ENCODE results near the gene SLC25A11.

The SLC25A11 gene

GRCh38 chr17:4971826-4972225 is 32.0 kb upstream of the SLC25A11 start:
- H2BK120ac ChIP-seq (ENCODE audit: low read depth, low read length), result no peak overlapping the region
- peak overlapping the region; percentile 37 for H3K9ac ChIP-seq (ENCODE audit: low read length)
- H3K9me3 ChIP-seq (ENCODE audit: control insufficient read depth, low read length), result no peaks in the 10 kb centered on the region
- DNase-seq, result no peak
- no peak overlapping the region for H4K91ac ChIP-seq (ENCODE audit: low read length)
- no peak overlapping the region for H3K23ac ChIP-seq (ENCODE audit: low read length in 2 of 2)
- H3K79me1 ChIP-seq (replicated peaks; ENCODE audit: low read length, poor library complexity, severe bottlenecking), result peaks cover 22% of the 10 kb centered on the region
- H3K4me3 ChIP-seq (ENCODE audit: insufficient read depth in 1 of 2, low read depth in 1 of 2, low read length in 2 of 2), result no peak overlapping the region
- over 99% methylated on average over 6 of the region's 6 CpGs for WGBS
- H2AFZ ChIP-seq (ENCODE audit: low read depth, low read length), result no peak overlapping the region
- no peak overlapping the region for H3K18ac ChIP-seq (ENCODE audit: low read depth in 1 of 2, low read length in 2 of 2)
- H3K27ac ChIP-seq (ENCODE audit: low read length, poor library complexity, severe bottlenecking), result no peak overlapping the region
- H3K4me2 ChIP-seq (ENCODE audit: low read length, poor library complexity, severe bottlenecking), result no peak overlapping the region
- no peak overlapping the region for H2BK15ac ChIP-seq (ENCODE audit: low read depth, poor library complexity, severe bottlenecking)
- peaks cover 26% of the 10 kb centered on the region for H3K4me1 ChIP-seq (ENCODE audit: control insufficient read depth, insufficient read depth, low read depth, low read length)
- peaks cover 41 to 68% of the 10 kb centered on the region in 2 experiments for H3K36me3 ChIP-seq (ENCODE audit: control insufficient read depth in 1 of 2, insufficient read depth in 2 of 2, low read depth in 1 of 2, low read length in 2 of 2)
- no peak overlapping the region for H2BK12ac ChIP-seq (ENCODE audit: low read length in 2 of 2)
- H2AK5ac ChIP-seq (ENCODE audit: low read length, severe bottlenecking), result no peak overlapping the region
- no peak overlapping the region for H4K8ac ChIP-seq (ENCODE audit: low read length)
- H3K27me3 ChIP-seq (ENCODE audit: control insufficient read depth in 1 of 2, insufficient read depth in 1 of 2, low read length in 2 of 2), result no peaks in the 10 kb centered on the region
- no peak overlapping the region for H3K4ac ChIP-seq (ENCODE audit: low read depth in 1 of 2, low read length in 2 of 2)
- no peak overlapping the region for H3K14ac ChIP-seq (ENCODE audit: low read length in 2 of 2)
- H2BK5ac ChIP-seq (ENCODE audit: low read depth, low read length, poor library complexity, severe bottlenecking), result no peak overlapping the region

GRCh38 chr17:4970273-4970672 is 30.4 kb upstream of the SLC25A11 start:
- 97% methylated on average over 8 of the region's 8 CpGs for WGBS
- H2BK15ac ChIP-seq (ENCODE audit: low read depth, poor library complexity, severe bottlenecking), result no peak overlapping the region
- H2BK12ac ChIP-seq (ENCODE audit: low read length in 2 of 2), result no peak overlapping the region

GRCh38 chr17:4969551-4970173 is 29.8 kb upstream of the SLC25A11 start:
- peak overlapping the region in 1 of 2 experiments; percentile 50 for H3K4ac ChIP-seq (ENCODE audit: low read depth in 1 of 2, low read length in 2 of 2)
- H3K27me3 ChIP-seq (ENCODE audit: control insufficient read depth in 1 of 2, insufficient read depth in 1 of 2, low read length in 2 of 2), result no peaks in the 10 kb centered on the region
- no peak overlapping the region for H2BK15ac ChIP-seq (ENCODE audit: low read depth, poor library complexity, severe bottlenecking)
- WGBS, result 82% methylated on average over 16 of the region's 16 CpGs
- H3K4me3 ChIP-seq (ENCODE audit: insufficient read depth in 1 of 2, low read depth in 1 of 2, low read length in 2 of 2), result peak overlapping the region; percentile 30 to 94
- H3K9ac ChIP-seq (ENCODE audit: low read length), result peak overlapping the region; percentile 99
- H3K23ac ChIP-seq (ENCODE audit: low read length in 2 of 2), result peak overlapping the region in 1 of 2 experiments; percentile 57
- H2AFZ ChIP-seq (ENCODE audit: low read depth, low read length), result no peak overlapping the region
- H4K91ac ChIP-seq (ENCODE audit: low read length), result peak overlapping the region; percentile 65
- peak overlapping the region; percentile 79 for H4K8ac ChIP-seq (ENCODE audit: low read length)
- H3K27ac ChIP-seq (ENCODE audit: low read length, poor library complexity, severe bottlenecking), result peak overlapping the region; percentile 95
- H3K14ac ChIP-seq (ENCODE audit: low read length in 2 of 2), result no peak overlapping the region
- H3K79me1 ChIP-seq (replicated peaks; ENCODE audit: low read length, poor library complexity, severe bottlenecking), result peaks cover 23% of the 10 kb centered on the region
- peaks cover 45 to 54% of the 10 kb centered on the region in 2 experiments for H3K36me3 ChIP-seq (ENCODE audit: control insufficient read depth in 1 of 2, insufficient read depth in 2 of 2, low read depth in 1 of 2, low read length in 2 of 2)
- H2AK5ac ChIP-seq (ENCODE audit: low read length, severe bottlenecking), result peak overlapping the region; percentile 56
- peak overlapping the region; percentile 82 for H3K4me2 ChIP-seq (ENCODE audit: low read length, poor library complexity, severe bottlenecking)
- no peaks in the 10 kb centered on the region for H3K9me3 ChIP-seq (ENCODE audit: control insufficient read depth, low read length)
- H2BK5ac ChIP-seq (ENCODE audit: low read depth, low read length, poor library complexity, severe bottlenecking), result no peak overlapping the region
- peak; percentile 66 for DNase-seq
- H3K4me1 ChIP-seq (ENCODE audit: control insufficient read depth, insufficient read depth, low read depth, low read length), result peaks cover 31% of the 10 kb centered on the region
- peak overlapping the region; percentile 16 to 19 for H3K18ac ChIP-seq (ENCODE audit: low read depth in 1 of 2, low read length in 2 of 2)
- no peak overlapping the region for H2BK120ac ChIP-seq (ENCODE audit: low read depth, low read length)
- peak overlapping the region in 1 of 2 experiments; percentile 57 for H2BK12ac ChIP-seq (ENCODE audit: low read length in 2 of 2)

More at GRCh38 chr17:4970273-4970672, 30.4 kb upstream of the SLC25A11 start:
- no peak for DNase-seq
- Histone ChIP-seq H4K8ac (ENCODE audit: low read length) (no peak overlapping the region), H3K4me1 (ENCODE audit: control insufficient read depth, insufficient read depth, low read depth, low read length) (peaks cover 31% of the 10 kb centered on the region), H2AK5ac (ENCODE audit: low read length, severe bottlenecking) (peak overlapping the region; percentile 56), H3K9ac (ENCODE audit: low read length) (peak overlapping the region; percentile 99), H3K18ac (ENCODE audit: low read depth in 1 of 2, low read length in 2 of 2) (peak overlapping the region in 1 of 2 experiments; percentile 5), H4K91ac (ENCODE audit: low read length) (peak overlapping the region; percentile 16), H3K14ac (ENCODE audit: low read length in 2 of 2) (no peak overlapping the region), H3K4me2 (ENCODE audit: low read length, poor library complexity, severe bottlenecking) (no peak overlapping the region), H3K36me3 (ENCODE audit: control insufficient read depth in 1 of 2, insufficient read depth in 2 of 2, low read depth in 1 of 2, low read length in 2 of 2) (peaks cover 42 to 58% of the 10 kb centered on the region in 2 experiments), H2BK5ac (ENCODE audit: low read depth, low read length, poor library complexity, severe bottlenecking) (no peak overlapping the region), H3K23ac (ENCODE audit: low read length in 2 of 2) (peak overlapping the region in 1 of 2 experiments; percentile 45), H3K27ac (ENCODE audit: low read length, poor library complexity, severe bottlenecking) (peak overlapping the region; percentile 95), H3K4ac (ENCODE audit: low read depth in 1 of 2, low read length in 2 of 2) (no peak overlapping the region), H3K79me1 (replicated peaks; ENCODE audit: low read length, poor library complexity, severe bottlenecking) (peaks cover 25% of the 10 kb centered on the region), H2AFZ (ENCODE audit: low read depth, low read length) (no peak overlapping the region), H3K4me3 (ENCODE audit: insufficient read depth in 1 of 2, low read depth in 1 of 2, low read length in 2 of 2) (peak overlapping the region in 1 of 2 experiments; percentile 10), H3K9me3 (ENCODE audit: control insufficient read depth, low read length) (no peaks in the 10 kb centered on the region), H2BK120ac (ENCODE audit: low read depth, low read length) (no peak overlapping the region), H3K27me3 (ENCODE audit: control insufficient read depth in 1 of 2, insufficient read depth in 1 of 2, low read length in 2 of 2) (no peaks in the 10 kb centered on the region)

- peak overlapping the region; percentile 39 for H2BK5ac ChIP-seq (ENCODE audit: low read depth, low read length, poor library complexity, severe bottlenecking)
- H3K4ac ChIP-seq (ENCODE audit: low read depth in 1 of 2, low read length in 2 of 2), result peak overlapping the region; percentile 50 to 97
- H2AFZ ChIP-seq (ENCODE audit: low read depth, low read length), result no peak overlapping the region
- peak; percentile 97 for DNase-seq
- peak overlapping the region; percentile 75 for H2AK5ac ChIP-seq (ENCODE audit: low read length, severe bottlenecking)
- H3K4me1 ChIP-seq (ENCODE audit: control insufficient read depth, insufficient read depth, low read depth, low read length), result peaks cover 31% of the 10 kb centered on the region
- peak overlapping the region; percentile 15 for H2BK15ac ChIP-seq (ENCODE audit: low read depth, poor library complexity, severe bottlenecking)
- H2BK120ac ChIP-seq (ENCODE audit: low read depth, low read length), result peak overlapping the region; percentile 59
- peak overlapping the region in 1 of 2 experiments; percentile 95 for H3K14ac ChIP-seq (ENCODE audit: low read length in 2 of 2)
- peak overlapping the region; percentile 87 to 99 for H3K18ac ChIP-seq (ENCODE audit: low read depth in 1 of 2, low read length in 2 of 2)
- peak overlapping the region; percentile 20 to 89 for H2BK12ac ChIP-seq (ENCODE audit: low read length in 2 of 2)
- H3K27me3 ChIP-seq (ENCODE audit: control insufficient read depth in 1 of 2, insufficient read depth in 1 of 2, low read length in 2 of 2), result no peaks in the 10 kb centered on the region
- H4K91ac ChIP-seq (ENCODE audit: low read length), result peak overlapping the region; percentile 97
- peak overlapping the region; percentile 95 for H3K27ac ChIP-seq (ENCODE audit: low read length, poor library complexity, severe bottlenecking)
- peak overlapping the region in 1 of 2 experiments; percentile 90 for H3K23ac ChIP-seq (ENCODE audit: low read length in 2 of 2)
- H3K9me3 ChIP-seq (ENCODE audit: control insufficient read depth, low read length), result no peaks in the 10 kb centered on the region
- WGBS, result 52% methylated on average over 12 of the region's 15 CpGs
- peaks cover 42 to 49% of the 10 kb centered on the region in 2 experiments for H3K36me3 ChIP-seq (ENCODE audit: control insufficient read depth in 1 of 2, insufficient read depth in 2 of 2, low read depth in 1 of 2, low read length in 2 of 2)
- peak overlapping the region; percentile 59 to 94 for H3K4me3 ChIP-seq (ENCODE audit: insufficient read depth in 1 of 2, low read depth in 1 of 2, low read length in 2 of 2)
- peaks cover 25% of the 10 kb centered on the region for H3K79me1 ChIP-seq (replicated peaks; ENCODE audit: low read length, poor library complexity, severe bottlenecking)
- peak overlapping the region; percentile 99 for H3K9ac ChIP-seq (ENCODE audit: low read length)
- H4K8ac ChIP-seq (ENCODE audit: low read length), result peak overlapping the region; percentile 63
- H3K4me2 ChIP-seq (ENCODE audit: low read length, poor library complexity, severe bottlenecking), result peak overlapping the region; percentile 82
Observed at GRCh38 chr17:4969047-4969550, 29.3 kb upstream of the SLC25A11 start.

Data from mesenchymal stem cell (in vitro differentiated cells and primary cell).